Nephron (organoid): ENCODE data around the gene ITPK1.

ENCODE experiments used
- H3K27ac Mint-ChIP-seq, 3 experiments: 2 replicates each; pipeline ENCODE4 v1.8.0; 2020; ENCODE audit warnings: mixed read lengths in 3 of 3, mild to moderate bottlenecking in 2 of 3, moderate library complexity in 1 of 3
- H3K27me3 Mint-ChIP-seq: 2 replicates; pipeline ENCODE4 v1.8.0; 2021; ENCODE audit warnings: low read depth, mild to moderate bottlenecking, moderate library complexity, mixed read lengths
- H3K36me3 Mint-ChIP-seq: 2 replicates; pipeline ENCODE4 v1.8.0; 2020; ENCODE audit warnings: low read depth, mixed read lengths
- H3K4me1 Mint-ChIP-seq: 2 replicates; pipeline ENCODE4 v1.8.0; 2020; ENCODE audit warnings: mixed read lengths
- H3K4me3 Mint-ChIP-seq, 3 experiments: 2 replicates each; pipeline ENCODE4 v1.8.0; 2020; ENCODE audit warnings: mild to moderate bottlenecking in 3 of 3, mixed read lengths in 3 of 3, moderate library complexity in 2 of 3
- H3K9me3 Mint-ChIP-seq: 2 replicates; pipeline ENCODE4 v1.8.0; 2020; ENCODE audit warnings: mixed read lengths
- CTCF ChIP-seq, 3 experiments: fragments of 200-600 bp; sonication (generic); IDR thresholded peaks; one replicate each; pipeline ENCODE4 v1.5.0; 2021; ENCODE audit warnings: antibody characterized with exemption in 3 of 3; ENCODE audit not compliant: unreplicated experiment in 3 of 3

ITPK1 gene

GRCh38 chr14:92890830-92891588 is 224.7 kb downstream of the ITPK1 start:
- Mint-ChIP-seq H3K9me3 (peaks cover 10% of the 10 kb centered on the region), H3K36me3 (no peaks in the 10 kb centered on the region), H3K27ac (no peak overlapping the region), H3K4me3 (no peak overlapping the region), H3K27me3 (peaks cover 49% of the 10 kb centered on the region), H3K4me1 (no peaks in the 10 kb centered on the region)
- no peak for TF ChIP-seq CTCF (IDR thresholded peaks at IDR 0.05; ENCODE audit: unreplicated experiment in 3 of 3)

GRCh38 chr14:92888896-92889295 is 226.8 kb downstream of the ITPK1 start:
- TF ChIP-seq CTCF (IDR thresholded peaks at IDR 0.05; ENCODE audit: unreplicated experiment in 3 of 3) = no peak
- Mint-ChIP-seq H3K27me3 (peaks cover 65% of the 10 kb centered on the region), H3K4me3 (no peak overlapping the region), H3K36me3 (no peaks in the 10 kb centered on the region), H3K27ac (no peak overlapping the region), H3K9me3 (peaks cover 10% of the 10 kb centered on the region), H3K4me1 (no peaks in the 10 kb centered on the region)

- TF ChIP-seq CTCF (IDR thresholded peaks at IDR 0.05; ENCODE audit: unreplicated experiment in 3 of 3) = no peak
- Mint-ChIP-seq H3K27ac (no peak overlapping the region), H3K9me3 (peaks cover 6% of the 10 kb centered on the region), H3K4me1 (no peaks in the 10 kb centered on the region), H3K27me3 (peaks cover 66% of the 10 kb centered on the region), H3K4me3 (no peak overlapping the region), H3K36me3 (no peaks in the 10 kb centered on the region)
Measured at GRCh38 chr14:92887157-92887556, 228.6 kb downstream of the ITPK1 start.
